GM18517 (cell line): ENCODE data around the gene LRIT3.

Experiments
- ATAC-seq: cut with Tn5 transposase; IDR thresholded peaks from one replicate; pipeline ENCODE4 v1.9.1; 2021; ENCODE audit warnings: mild to moderate bottlenecking, moderate library complexity; ENCODE audit not compliant: unreplicated experiment

The LRIT3 gene, protein sequence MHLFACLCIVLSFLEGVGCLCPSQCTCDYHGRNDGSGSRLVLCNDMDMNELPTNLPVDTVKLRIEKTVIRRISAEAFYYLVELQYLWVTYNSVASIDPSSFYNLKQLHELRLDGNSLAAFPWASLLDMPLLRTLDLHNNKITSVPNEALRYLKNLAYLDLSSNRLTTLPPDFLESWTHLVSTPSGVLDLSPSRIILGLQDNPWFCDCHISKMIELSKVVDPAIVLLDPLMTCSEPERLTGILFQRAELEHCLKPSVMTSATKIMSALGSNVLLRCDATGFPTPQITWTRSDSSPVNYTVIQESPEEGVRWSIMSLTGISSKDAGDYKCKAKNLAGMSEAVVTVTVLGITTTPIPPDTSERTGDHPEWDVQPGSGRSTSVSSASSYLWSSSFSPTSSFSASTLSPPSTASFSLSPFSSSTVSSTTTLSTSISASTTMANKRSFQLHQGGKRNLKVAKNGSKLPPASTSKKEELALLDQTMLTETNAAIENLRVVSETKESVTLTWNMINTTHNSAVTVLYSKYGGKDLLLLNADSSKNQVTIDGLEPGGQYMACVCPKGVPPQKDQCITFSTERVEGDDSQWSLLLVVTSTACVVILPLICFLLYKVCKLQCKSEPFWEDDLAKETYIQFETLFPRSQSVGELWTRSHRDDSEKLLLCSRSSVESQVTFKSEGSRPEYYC

GRCh38 chr4:109847896-109848442 is at the start of gene LRIT3:
LRIT3 (plus strand) TSS chr4:109848107; CDS start chr4:109848202, 95 bp downstream.
- no peak for ATAC-seq

DNA sequence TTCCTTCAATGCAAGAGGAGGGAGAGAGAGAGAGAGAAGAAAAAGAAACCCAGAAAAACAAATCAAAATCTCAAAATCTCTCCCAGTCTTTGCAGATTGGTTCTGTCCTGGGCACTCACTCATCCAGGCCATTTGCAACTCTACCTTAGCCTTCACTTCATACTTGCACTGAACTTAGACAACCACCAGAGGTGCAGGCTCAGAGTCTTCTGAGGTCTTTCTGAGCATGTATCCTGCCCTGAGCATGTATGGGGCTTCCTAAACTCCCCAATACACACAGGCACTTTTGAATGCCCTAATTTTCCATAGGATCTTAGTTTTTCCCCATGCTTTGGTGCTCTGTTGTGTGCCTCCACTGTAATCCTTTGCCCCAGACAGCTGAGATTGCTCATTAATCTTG is 49.0 kb upstream of the LRIT3 start:
- no peak for ATAC-seq

DNA sequence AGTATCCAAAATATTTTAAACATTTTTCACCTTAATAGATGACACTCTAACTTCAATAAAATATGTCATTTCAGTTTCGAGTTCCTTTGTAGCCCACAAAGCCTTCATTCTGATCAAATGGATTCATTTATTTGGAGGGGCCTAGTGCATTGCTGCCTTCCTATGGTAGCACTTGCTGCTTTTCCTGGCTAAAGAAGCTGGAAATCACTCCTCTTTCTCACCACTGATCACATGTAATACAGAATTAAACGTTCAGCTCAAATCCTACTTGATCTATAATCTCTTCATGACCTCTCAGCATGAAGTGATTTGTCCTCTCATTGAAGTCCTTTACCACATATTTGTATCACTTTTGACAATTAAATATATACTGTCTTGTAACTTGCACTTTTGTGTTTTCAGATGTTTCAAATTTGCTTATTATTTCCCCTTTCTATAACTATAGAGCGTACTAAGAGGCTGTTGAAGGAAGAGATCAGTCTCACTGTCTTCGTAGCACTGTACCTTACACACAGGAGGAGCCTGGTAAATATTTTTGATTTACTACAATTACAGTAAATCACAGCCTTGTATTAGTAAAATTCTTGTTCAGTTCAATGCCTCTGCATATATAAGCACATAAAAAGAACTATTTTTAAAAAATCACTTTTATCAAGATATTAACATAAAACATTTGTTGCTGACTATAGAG is 46.7 kb upstream of the LRIT3 start:
- ATAC-seq = no peak

DNA sequence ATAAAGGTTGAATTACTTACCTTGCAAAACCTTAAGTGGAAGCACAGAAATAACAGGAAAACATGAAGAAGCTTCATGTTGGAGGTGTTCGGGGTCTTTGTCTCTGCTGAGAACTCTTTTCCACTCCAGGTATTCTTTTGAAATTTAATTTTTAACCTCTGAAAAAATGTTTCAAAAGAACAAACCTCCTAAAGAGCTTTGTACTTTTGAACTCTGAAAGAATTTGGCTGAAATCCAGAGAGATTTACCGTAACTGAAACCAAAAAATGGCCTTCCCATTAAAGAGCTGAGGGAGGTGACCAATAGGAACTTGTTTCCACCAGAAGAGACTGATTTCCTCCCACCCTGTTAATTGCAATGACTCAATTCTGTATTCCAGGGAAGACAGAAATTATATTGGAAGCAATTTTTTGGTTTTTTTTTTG is 46.0 kb upstream of the LRIT3 start, which contains the start of gene CFI:
TSS of gene CFI (minus strand) at position 105 of the 425 bp plus-strand sequence. CDS start at position 77, 28 bp downstream.
- ATAC-seq = no peak

GRCh38 chr4:109803924-109804571 is 43.9 kb upstream of the LRIT3 start:
- peak; percentile 79 for ATAC-seq

- ATAC-seq = no peak
Measured at GRCh38 chr4:109809655-109810054, 38.3 kb upstream of the LRIT3 start.

GRCh38 chr4:109810552-109811387 is 37.1 kb upstream of the LRIT3 start:
- no peak for ATAC-seq

DNA sequence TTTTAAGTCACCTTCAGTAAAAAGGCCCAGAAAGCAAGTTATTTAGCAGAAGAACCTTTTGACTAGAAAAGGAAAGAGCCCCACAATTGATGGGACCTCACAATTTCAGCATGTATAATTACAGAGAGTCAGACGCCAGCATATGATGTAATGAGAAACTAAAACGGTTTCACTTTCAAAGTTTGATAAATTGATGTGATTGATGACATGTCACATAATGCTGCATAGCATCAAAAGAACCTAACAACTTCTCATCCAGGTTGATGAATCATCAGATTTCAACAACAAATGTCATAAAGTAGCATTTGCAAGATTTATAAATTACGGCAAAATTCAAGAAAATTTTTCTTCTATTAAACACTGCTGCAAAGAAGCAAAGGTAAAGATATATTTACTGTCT is 36.2 kb upstream of the LRIT3 start:
- ATAC-seq = no peak

- peak; percentile 99 for ATAC-seq
Measured at GRCh38 chr4:109815151-109816081, 32.5 kb upstream of the LRIT3 start, which contains the start of gene GAR1. GAR1 (plus strand) TSS chr4:109815762; CDS start chr4:109816165, 403 bp downstream.

DNA sequence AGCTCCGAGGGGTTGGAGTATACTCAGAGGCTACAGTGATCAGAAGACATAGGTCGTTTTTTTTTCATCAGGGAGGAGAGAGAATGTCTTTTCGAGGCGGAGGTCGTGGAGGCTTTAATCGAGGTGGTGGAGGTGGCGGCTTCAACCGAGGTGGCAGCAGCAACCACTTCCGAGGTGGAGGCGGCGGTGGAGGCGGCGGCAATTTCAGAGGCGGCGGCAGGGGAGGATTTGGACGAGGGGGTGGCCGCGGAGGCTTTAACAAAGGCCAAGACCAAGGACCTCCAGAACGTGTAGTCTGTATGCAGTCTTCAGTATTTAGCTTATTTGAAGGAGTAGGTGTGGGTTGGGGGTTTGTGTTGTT is 31.8 kb upstream of the LRIT3 start:
- no peak for ATAC-seq

- no peak for ATAC-seq
Measured at GRCh38 chr4:109816894-109817293, 31.0 kb upstream of the LRIT3 start.

DNA sequence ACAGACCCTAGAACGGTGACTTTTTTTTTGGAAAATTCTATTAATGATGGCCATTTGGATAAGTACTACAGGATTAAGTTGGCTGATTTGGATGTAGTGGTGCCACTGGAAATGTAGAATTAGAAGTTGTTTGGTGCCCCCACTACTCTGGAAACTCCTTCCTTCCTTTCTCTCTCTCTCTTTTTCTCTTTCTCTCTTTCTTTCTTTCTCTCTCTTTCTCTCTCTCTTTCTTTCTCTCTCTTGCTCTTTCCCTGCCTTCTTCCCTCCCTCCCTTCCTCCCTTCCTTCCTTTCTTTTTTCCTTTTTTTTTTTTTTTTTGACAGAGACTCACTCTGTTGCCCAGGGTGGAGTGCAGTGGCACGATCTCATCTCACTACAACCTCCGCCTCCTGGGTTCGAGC is 29.6 kb upstream of the LRIT3 start:
- ATAC-seq = no peak

DNA sequence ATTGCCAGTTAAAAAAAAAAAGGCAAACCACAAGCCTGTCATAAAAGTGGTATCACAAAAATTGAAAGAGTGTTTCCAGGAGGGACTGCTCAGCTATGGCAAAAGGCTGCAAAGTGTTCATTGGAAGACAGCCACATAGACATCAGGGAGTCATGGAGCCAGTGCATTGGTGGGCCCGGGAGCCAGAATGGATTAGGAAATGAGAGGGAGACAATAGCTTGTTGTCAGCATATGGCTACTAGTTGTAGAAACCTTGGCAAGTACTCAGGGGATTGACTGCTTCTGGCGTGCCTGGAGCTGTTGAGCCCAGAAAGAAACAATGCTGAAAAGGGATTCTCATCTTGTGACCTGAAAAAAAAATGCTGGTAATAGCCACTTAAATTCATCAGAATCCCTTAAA is 27.3 kb upstream of the LRIT3 start:
- no peak for ATAC-seq

GRCh38 chr4:109821185-109821584 is 26.7 kb upstream of the LRIT3 start:
- ATAC-seq = no peak

DNA sequence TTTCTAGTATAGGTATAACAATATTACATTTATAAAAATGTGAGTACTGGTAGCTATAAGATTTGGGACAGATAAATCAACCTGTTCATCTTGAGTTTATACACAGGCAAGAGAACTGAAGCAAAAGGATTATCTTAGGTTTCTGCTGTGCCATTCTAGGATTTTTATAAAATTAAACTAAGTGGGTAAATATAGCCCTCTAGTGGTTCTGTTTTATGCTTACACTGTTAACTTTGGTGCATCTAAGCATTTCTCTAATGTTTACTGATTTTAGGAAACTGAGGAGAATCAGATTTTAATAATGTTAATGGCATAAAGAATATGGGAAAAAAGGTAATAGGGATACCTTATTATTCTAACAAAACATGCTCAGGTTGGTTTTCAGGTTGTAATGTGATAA is 21.2 kb upstream of the LRIT3 start:
- ATAC-seq = no peak

DNA sequence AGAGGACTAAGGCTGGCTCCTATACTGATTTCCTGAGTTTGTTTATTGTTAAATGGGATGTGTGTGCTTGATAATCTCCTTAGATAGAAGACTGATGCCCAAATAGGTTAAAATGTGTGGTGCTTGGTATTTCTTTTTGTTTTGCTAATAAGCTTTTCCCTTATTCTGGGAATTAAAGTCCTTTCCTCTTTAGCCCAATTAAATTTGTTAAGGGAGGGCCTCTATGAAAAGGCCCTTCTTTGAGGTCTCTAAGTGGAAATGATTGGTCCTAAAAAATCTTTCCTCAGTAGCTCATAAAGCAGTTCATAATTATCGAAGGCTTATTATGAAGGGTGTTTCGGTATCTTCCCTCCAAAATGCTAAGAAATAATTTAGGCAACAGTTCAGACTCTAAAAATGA is 20.2 kb upstream of the LRIT3 start, which contains the start of gene RRH:
TSS of gene RRH (plus strand) at position 301 of the 400 bp plus-strand sequence. CDS start at position 357, 56 bp downstream.
- no peak for ATAC-seq

GRCh38 chr4:109833756-109834155 is 14.2 kb upstream of the LRIT3 start:
- no peak for ATAC-seq

DNA sequence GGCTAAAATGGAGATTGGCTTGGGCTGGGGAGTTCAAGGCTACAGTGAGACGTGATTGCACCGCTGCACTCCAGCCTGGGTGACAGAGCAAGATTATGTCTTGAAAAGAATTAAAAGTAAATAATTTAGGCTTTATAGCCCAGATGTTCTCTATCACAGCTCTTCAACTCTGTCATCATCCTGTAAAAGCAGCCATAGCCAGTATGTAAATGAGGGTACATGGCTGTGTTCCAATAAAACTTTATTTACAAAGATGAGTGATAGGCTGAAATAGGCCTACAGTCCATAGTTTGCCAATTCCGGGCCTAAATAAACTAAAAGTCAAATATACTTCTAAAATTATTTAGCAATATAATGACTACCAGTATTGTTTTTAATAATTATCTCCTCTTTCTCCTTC is 10.9 kb upstream of the LRIT3 start:
- ATAC-seq = no peak
